ENCODE measurements around the gene COL5A1. TPM values are rescaled to one million over a fixed set of nuclear protein-coding genes. Genes with fewer than 3 reads are reported as not detected.

The COL5A1 gene
- total and polyA plus RNA-seq, 2 donors (not counting 1 experiment from before 2014, with no cell fraction given): 72.8 to 109 TPM

- TF ChIP-seq EZH2 (IDR thresholded peaks at IDR 0.05; ENCODE audit: low read length, missing control alignments): no peak
- TF ChIP-seq, protein P1, sequence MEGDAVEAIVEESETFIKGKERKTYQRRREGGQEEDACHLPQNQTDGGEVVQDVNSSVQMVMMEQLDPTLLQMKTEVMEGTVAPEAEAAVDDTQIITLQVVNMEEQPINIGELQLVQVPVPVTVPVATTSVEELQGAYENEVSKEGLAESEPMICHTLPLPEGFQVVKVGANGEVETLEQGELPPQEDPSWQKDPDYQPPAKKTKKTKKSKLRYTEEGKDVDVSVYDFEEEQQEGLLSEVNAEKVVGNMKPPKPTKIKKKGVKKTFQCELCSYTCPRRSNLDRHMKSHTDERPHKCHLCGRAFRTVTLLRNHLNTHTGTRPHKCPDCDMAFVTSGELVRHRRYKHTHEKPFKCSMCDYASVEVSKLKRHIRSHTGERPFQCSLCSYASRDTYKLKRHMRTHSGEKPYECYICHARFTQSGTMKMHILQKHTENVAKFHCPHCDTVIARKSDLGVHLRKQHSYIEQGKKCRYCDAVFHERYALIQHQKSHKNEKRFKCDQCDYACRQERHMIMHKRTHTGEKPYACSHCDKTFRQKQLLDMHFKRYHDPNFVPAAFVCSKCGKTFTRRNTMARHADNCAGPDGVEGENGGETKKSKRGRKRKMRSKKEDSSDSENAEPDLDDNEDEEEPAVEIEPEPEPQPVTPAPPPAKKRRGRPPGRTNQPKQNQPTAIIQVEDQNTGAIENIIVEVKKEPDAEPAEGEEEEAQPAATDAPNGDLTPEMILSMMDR (conservative IDR thresholded peaks at IDR 0.05 in 1 of 2, IDR thresholded peaks at IDR 0.05 in 1 of 2; ENCODE audit: low read depth in 1 of 2, low read length in 2 of 2): no peak
Measured at GRCh38 chr9:134630393-134630790, 11.2 kb upstream of the COL5A1 start.

DNA sequence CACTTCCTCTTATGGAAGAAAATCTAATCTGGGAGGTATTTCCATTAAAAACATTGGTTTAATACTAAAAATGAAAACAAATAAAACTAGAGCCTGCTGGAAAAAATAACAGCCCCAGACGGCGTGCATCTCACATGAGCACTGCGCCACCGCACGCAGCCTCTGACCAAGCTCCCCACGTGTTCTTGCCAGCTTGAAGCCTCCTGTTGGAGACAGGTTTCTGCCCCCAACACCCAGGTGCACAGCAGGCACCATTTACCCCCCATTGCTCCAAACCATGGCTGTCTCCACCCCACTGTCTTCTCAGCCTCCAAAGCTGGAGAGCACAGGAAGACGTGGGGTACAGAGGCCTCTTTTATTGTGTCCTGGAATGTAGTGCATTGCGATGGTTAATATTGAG lies 10.7 kb upstream of the COL5A1 start:
- H4K20me1 ChIP-seq (ENCODE audit: control insufficient read depth, extremely low read depth, insufficient read depth, low read length): no peaks in the 10 kb centered on the region
- H3K36me3 ChIP-seq (ENCODE audit: control insufficient read depth, insufficient read depth, low read length): no peaks in the 10 kb centered on the region
- no peak overlapping the region for H3K4me3 ChIP-seq (replicated peaks in 1 of 4; ENCODE audit: control extremely low read depth in 1 of 4, insufficient read depth in 1 of 4, low read depth in 3 of 4, low read length in 4 of 4)
- no peak for DNase-seq (ENCODE audit: low read depth in 2 of 2)
- no peak overlapping the region for H3K4me2 ChIP-seq (ENCODE audit: extremely low read depth, insufficient read depth, low read length)
- H3K79me2 ChIP-seq (ENCODE audit: control insufficient read depth, insufficient read depth, low read length): no peaks in the 10 kb centered on the region
- no peak overlapping the region for H2AFZ ChIP-seq (ENCODE audit: low read length)
- no peak overlapping the region for H3K27ac ChIP-seq (ENCODE audit: insufficient read depth, low read length)
- H3K4me1 ChIP-seq (ENCODE audit: control insufficient read depth, extremely low read depth, insufficient read depth, low read length): no peaks in the 10 kb centered on the region
- H3K27me3 ChIP-seq (ENCODE audit: control insufficient read depth, insufficient read depth, low read length): no peaks in the 10 kb centered on the region
- TF ChIP-seq EZH2 (IDR thresholded peaks at IDR 0.05; ENCODE audit: low read length, missing control alignments): no peak
- TF ChIP-seq, protein P1 (conservative IDR thresholded peaks at IDR 0.05 in 1 of 2, IDR thresholded peaks at IDR 0.05 in 1 of 2; ENCODE audit: low read depth in 1 of 2, low read length in 2 of 2): no peak
- H3K9ac ChIP-seq (ENCODE audit: insufficient read depth, low read length): no peak overlapping the region
- H3K9me3 ChIP-seq (ENCODE audit: control insufficient read depth, insufficient read depth, low read depth, low read length): no peaks in the 10 kb centered on the region

More at GRCh38 chr9:134630393-134630790, 11.2 kb upstream of the COL5A1 start:
- peaks cover 5% of the 10 kb centered on the region for H3K4me1 ChIP-seq (ENCODE audit: control insufficient read depth, extremely low read depth, insufficient read depth, low read length)
- H3K4me2 ChIP-seq (ENCODE audit: extremely low read depth, insufficient read depth, low read length): no peak overlapping the region
- H3K36me3 ChIP-seq (ENCODE audit: control insufficient read depth, insufficient read depth, low read length): no peaks in the 10 kb centered on the region
- H2AFZ ChIP-seq (ENCODE audit: low read length): no peak overlapping the region
- DNase-seq (ENCODE audit: low read depth in 2 of 2): no peak
- H3K9me3 ChIP-seq (ENCODE audit: control insufficient read depth, insufficient read depth, low read depth, low read length): no peaks in the 10 kb centered on the region
- no peak overlapping the region for H3K4me3 ChIP-seq (replicated peaks in 1 of 4; ENCODE audit: control extremely low read depth in 1 of 4, insufficient read depth in 1 of 4, low read depth in 3 of 4, low read length in 4 of 4)
- no peaks in the 10 kb centered on the region for H3K79me2 ChIP-seq (ENCODE audit: control insufficient read depth, insufficient read depth, low read length)
- H3K9ac ChIP-seq (ENCODE audit: insufficient read depth, low read length): no peak overlapping the region
- no peaks in the 10 kb centered on the region for H3K27me3 ChIP-seq (ENCODE audit: control insufficient read depth, insufficient read depth, low read length)
- H4K20me1 ChIP-seq (ENCODE audit: control insufficient read depth, extremely low read depth, insufficient read depth, low read length): no peaks in the 10 kb centered on the region
- no peak overlapping the region for H3K27ac ChIP-seq (ENCODE audit: insufficient read depth, low read length)

DNA sequence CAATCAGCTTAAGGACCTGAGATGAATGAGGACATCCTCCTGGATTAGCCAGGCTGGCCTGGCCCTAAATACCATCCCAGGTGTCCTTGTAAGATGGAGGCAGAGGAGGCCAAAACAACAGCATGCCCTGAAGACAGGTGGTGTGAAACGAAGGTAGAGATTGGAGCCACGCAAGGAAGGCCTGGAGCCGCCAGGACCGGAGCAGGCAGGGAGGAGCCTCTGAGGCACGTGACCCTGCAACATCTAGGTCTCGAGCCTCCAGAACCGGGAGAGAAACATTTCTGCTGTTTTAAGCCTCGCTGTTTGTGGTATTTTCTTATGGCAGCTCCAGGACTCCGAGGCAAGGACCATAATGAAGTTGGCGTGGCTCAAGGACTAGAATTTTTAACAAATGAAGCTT lies 9.7 kb upstream of the COL5A1 start:
- Histone ChIP-seq H3K4me1 (ENCODE audit: control insufficient read depth, extremely low read depth, insufficient read depth, low read length) (no peaks in the 10 kb centered on the region), H3K9me3 (ENCODE audit: control insufficient read depth, insufficient read depth, low read depth, low read length) (no peaks in the 10 kb centered on the region), H3K79me2 (ENCODE audit: control insufficient read depth, insufficient read depth, low read length) (no peaks in the 10 kb centered on the region), H4K20me1 (ENCODE audit: control insufficient read depth, extremely low read depth, insufficient read depth, low read length) (no peaks in the 10 kb centered on the region), H3K9ac (ENCODE audit: insufficient read depth, low read length) (no peak overlapping the region), H3K4me2 (ENCODE audit: extremely low read depth, insufficient read depth, low read length) (no peak overlapping the region), H3K4me3 (replicated peaks in 1 of 4; ENCODE audit: control extremely low read depth in 1 of 4, insufficient read depth in 1 of 4, low read depth in 3 of 4, low read length in 4 of 4) (no peak overlapping the region), H3K27me3 (ENCODE audit: control insufficient read depth, insufficient read depth, low read length) (no peaks in the 10 kb centered on the region), H3K36me3 (ENCODE audit: control insufficient read depth, insufficient read depth, low read length) (no peaks in the 10 kb centered on the region), H3K27ac (ENCODE audit: insufficient read depth, low read length) (no peak overlapping the region), H2AFZ (ENCODE audit: low read length) (no peak overlapping the region)
- no peak for DNase-seq (ENCODE audit: low read depth in 2 of 2)
- TF ChIP-seq, protein P1 (conservative IDR thresholded peaks at IDR 0.05 in 1 of 2, IDR thresholded peaks at IDR 0.05 in 1 of 2; ENCODE audit: low read depth in 1 of 2, low read length in 2 of 2): no peak
- TF ChIP-seq EZH2 (IDR thresholded peaks at IDR 0.05; ENCODE audit: low read length, missing control alignments): no peak

All from fibroblast of lung (primary cell).